Testis (tissue), 3 donors: ENCODE measurements around the gene TNNI3K. TPM values are rescaled to one million over a fixed set of nuclear protein-coding genes. Genes with fewer than 3 reads are reported as not detected.

Experiments used
- DNase-seq: peaks from one replicate; pipeline ENCODE4 v3.0.0-alpha.2; 2019
- H3K27ac ChIP-seq, 2 donors: fragments of 200-600 bp; sonication (generic); one replicate each; pipeline ENCODE4 v1.5.1; 2019
- H3K27me3 ChIP-seq: fragments of 200-600 bp; sonication (generic); one replicate; pipeline ENCODE4 v1.5.1; 2019
- H3K36me3 ChIP-seq: fragments of 200-600 bp; sonication (generic); one replicate; pipeline ENCODE4 v1.5.1; 2017; ENCODE audit warnings: low read depth; ENCODE audit errors: missing control alignments
- H3K4me1 ChIP-seq: fragments of 200-600 bp; sonication (generic); one replicate; pipeline ENCODE4 v1.5.1; 2019
- H3K4me3 ChIP-seq, 2 donors: fragments of 200-600 bp; sonication (generic); one replicate each; pipeline ENCODE4 v1.5.1; 2017 to 2019
- H3K9me3 ChIP-seq: fragments of 200-600 bp; sonication (generic); one replicate; pipeline ENCODE4 v1.5.1; 2017
- CTCF ChIP-seq, 3 experiments: fragments of 450-650 bp in 2 of 3; fragments of 200-600 bp in 1 of 3; sonication (generic) in 1 of 3; IDR thresholded peaks; one replicate each; pipeline ENCODE4 v1.5.1; 2016 to 2019; ENCODE audit warnings: antibody characterized with exemption in 3 of 3, mild to moderate bottlenecking in 2 of 3, moderate library complexity in 1 of 3
- POLR2A ChIP-seq: fragments of 450-650 bp; IDR thresholded peaks from one replicate; pipeline ENCODE4 v1.6.1; 2017; ENCODE audit warnings: antibody characterized with exemption, mild to moderate bottlenecking, moderate library complexity
- WGBS, 2 donors: methylation state at CpG; one replicate each; pipeline ENCODE4 v1.1.5; 2018; 5-methylcytosine and 5-hydroxymethylcytosine counted together
- intact Hi-C: fragments of 100-400 bp; cut with DNase I; formaldehyde crosslinking; loops from one replicate; pipeline ENCODE4 v1.15.1; 2023; ENCODE audit warnings: low total_unique reads
- polyA plus RNA-seq: library from polyadenylated mRNA; stranded (reverse); fragments of 350-450 nt; fragmentation: Illumina TruSeq; extraction: RNeasy Lipid Tissue Mini Kit (QIAGEN cat#74804); gene quantifications from one replicate; pipeline ENCODE4 v1.2.3, GENCODE V29; 2014; ENCODE audit warnings: low read depth, low replicate concordance; ENCODE audit not compliant: insufficient read depth
- total RNA-seq, 2 donors: library from RNA; depleted of rRNA; stranded (reverse); fragments of >200 nt; gene quantifications; one replicate each; pipeline ENCODE4 v1.2.3, GENCODE V29; 2016

The TNNI3K gene
- total and polyA plus RNA-seq, 3 donors from 2014 or later = 6.4 to 6.8 (median 6.5) TPM

GRCh38 chr1:74431531-74431930 is 196.3 kb downstream of the TNNI3K start:
- Histone ChIP-seq H3K4me1 (no peaks in the 10 kb centered on the region), H3K36me3 (no peaks in the 10 kb centered on the region), H3K4me3 (no peak overlapping the region), H3K27me3 (no peaks in the 10 kb centered on the region), H3K9me3 (no peaks in the 10 kb centered on the region), H3K27ac (no peak overlapping the region)
- intact Hi-C loops = no loop called here
- DNase-seq = no peak
- TF ChIP-seq CTCF (IDR thresholded peaks at IDR 0.05) (no peak), POLR2A (no peak)
- 70 to 77% methylated on average over 4 of the region's 4 CpGs for WGBS, 2 donors

DNA sequence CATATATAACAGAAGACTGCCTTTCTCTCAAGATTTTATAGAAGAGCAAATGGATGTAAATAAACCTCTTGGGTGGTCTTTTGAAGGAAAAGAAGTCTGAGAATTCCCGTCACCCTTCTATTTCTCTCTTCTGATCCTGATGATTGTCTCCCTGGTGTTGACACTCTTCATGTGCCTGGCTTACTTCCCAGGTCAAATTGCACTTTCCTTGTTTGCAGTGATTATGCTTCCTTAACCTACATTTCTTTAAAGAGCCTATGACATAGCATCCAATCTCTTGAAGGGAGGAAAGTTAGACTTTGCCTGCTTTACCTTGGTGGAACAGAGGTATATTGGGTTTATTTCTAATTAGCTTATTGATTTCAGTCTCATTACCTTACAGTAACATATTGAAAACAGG is 197.1 kb downstream of the TNNI3K start:
- H3K27me3 ChIP-seq = no peaks in the 10 kb centered on the region
- intact Hi-C loops = no loop called here
- H3K36me3 ChIP-seq = no peaks in the 10 kb centered on the region
- 0 to 2% methylated on average over 1 of the region's 1 CpG for WGBS, 2 donors
- H3K27ac ChIP-seq = no peak overlapping the region
- no peak overlapping the region for H3K4me3 ChIP-seq
- no peaks in the 10 kb centered on the region for H3K9me3 ChIP-seq
- TF ChIP-seq CTCF (IDR thresholded peaks at IDR 0.05) (no peak), POLR2A (no peak)
- DNase-seq = no peak
- H3K4me1 ChIP-seq = no peaks in the 10 kb centered on the region

GRCh38 chr1:74434321-74434720 is 199.1 kb downstream of the TNNI3K start:
- intact Hi-C loops = no loop called here
- 84 to 85% methylated on average over 2 of the region's 2 CpGs for whole genome bisulfite sequencing, 2 donors
- Histone ChIP-seq H3K36me3 (no peaks in the 10 kb centered on the region), H3K4me1 (no peaks in the 10 kb centered on the region), H3K27me3 (no peaks in the 10 kb centered on the region), H3K27ac (no peak overlapping the region), H3K9me3 (no peaks in the 10 kb centered on the region), H3K4me3 (no peak overlapping the region)
- no peak for TF ChIP-seq POLR2A
- TF ChIP-seq CTCF (IDR thresholded peaks at IDR 0.05) = no peak
- DNase-seq = no peak

DNA sequence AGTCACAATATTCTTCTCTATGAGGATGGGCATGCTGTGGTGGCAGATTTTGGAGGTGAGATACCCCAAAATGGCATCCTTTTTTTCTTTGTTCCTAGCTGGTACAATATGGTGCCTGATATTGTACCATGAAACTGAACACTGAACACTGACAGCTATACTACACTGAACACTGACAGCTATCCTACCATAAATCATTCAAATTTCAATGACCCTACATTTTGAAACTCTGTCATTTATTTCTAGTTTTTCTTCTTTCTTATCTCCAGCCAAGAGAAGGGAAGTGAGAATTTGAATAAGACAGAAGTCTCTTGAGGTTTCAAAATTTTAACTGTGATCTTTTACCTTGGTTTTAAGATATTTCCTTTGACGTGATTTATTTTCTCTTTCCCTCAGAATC is 200.9 kb downstream of the TNNI3K start:
- no peak for DNase-seq
- intact Hi-C loops = no loop called here
- Histone ChIP-seq H3K36me3 (no peaks in the 10 kb centered on the region), H3K27me3 (no peaks in the 10 kb centered on the region), H3K27ac (no peak overlapping the region), H3K9me3 (no peaks in the 10 kb centered on the region), H3K4me1 (no peaks in the 10 kb centered on the region), H3K4me3 (no peak overlapping the region)
- TF ChIP-seq POLR2A = no peak
- TF ChIP-seq CTCF (IDR thresholded peaks at IDR 0.05) = no peak
- 71 to 74% methylated on average over 1 of the region's 1 CpG for WGBS, 2 donors

- intact Hi-C loops = no loop called here
- Histone ChIP-seq H3K36me3 (no peaks in the 10 kb centered on the region), H3K9me3 (no peaks in the 10 kb centered on the region), H3K27me3 (no peaks in the 10 kb centered on the region), H3K4me1 (no peaks in the 10 kb centered on the region), H3K4me3 (no peak overlapping the region), H3K27ac (no peak overlapping the region)
- 82 to 88% methylated on average over 1 of the region's 1 CpG for WGBS, 2 donors
- TF ChIP-seq CTCF (IDR thresholded peaks at IDR 0.05) (no peak), POLR2A (no peak)
- no peak for DNase-seq
Observed at GRCh38 chr1:74437035-74437434, 201.8 kb downstream of the TNNI3K start.
